ENCODE data around the gene SSTR4.
"Not testable (repeated sequence)": the region's sequence is repeated elsewhere in the genome, so short reads cannot be mapped to it uniquely, and the experiment has no call there.

The SSTR4 gene, protein sequence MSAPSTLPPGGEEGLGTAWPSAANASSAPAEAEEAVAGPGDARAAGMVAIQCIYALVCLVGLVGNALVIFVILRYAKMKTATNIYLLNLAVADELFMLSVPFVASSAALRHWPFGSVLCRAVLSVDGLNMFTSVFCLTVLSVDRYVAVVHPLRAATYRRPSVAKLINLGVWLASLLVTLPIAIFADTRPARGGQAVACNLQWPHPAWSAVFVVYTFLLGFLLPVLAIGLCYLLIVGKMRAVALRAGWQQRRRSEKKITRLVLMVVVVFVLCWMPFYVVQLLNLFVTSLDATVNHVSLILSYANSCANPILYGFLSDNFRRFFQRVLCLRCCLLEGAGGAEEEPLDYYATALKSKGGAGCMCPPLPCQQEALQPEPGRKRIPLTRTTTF

DNA sequence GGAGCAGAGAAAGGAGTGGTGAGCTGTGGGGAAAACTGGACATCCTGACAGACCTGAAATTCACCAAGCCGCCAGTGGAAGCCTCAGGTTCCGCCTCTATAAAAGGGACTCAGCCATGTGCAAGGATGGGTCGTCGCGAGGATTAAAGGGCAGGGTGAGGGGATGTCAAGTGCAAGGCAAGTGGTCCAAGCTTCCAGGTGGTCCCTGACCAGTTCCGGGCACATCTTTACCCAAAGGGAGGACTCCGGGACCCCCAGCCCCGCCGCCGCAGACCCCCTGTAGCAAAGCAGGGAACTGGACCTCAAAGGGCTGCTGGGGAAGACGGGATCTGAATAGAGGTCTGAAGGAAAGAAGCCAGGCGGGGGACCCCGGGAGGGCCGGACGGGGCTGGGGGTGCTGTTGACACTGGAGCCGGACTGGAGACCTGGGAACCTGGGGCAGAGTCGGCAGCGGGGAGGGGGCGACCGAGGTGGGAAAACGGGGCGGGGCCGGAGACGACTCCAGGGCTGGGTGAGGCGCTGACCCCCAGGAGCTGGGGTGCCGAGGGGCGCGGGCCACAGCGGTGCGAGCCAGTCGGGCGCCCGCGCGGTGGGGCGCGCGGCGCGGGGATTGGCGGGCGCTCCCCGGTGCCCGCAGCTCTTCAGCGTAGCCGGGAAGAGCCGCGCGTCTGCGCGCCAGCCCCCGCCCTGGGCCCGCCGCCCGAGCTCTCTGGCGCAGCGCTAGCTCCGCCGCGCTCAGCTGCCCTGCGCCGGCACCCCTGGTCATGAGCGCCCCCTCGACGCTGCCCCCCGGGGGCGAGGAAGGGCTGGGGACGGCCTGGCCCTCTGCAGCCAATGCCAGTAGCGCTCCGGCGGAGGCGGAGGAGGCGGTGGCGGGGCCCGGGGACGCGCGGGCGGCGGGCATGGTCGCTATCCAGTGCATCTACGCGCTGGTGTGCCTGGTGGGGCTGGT is at the start of gene SSTR4:
Gene SSTR4, plus strand, starts transcription at position 592 of the 951 bp plus-strand sequence. Its CDS starts 172 bp downstream, at position 764.
- FAIRE-seq = no peak
- no peak for DNase-seq (ENCODE audit: insufficient read length, low spot score)
- TF ChIP-seq, protein P1, sequence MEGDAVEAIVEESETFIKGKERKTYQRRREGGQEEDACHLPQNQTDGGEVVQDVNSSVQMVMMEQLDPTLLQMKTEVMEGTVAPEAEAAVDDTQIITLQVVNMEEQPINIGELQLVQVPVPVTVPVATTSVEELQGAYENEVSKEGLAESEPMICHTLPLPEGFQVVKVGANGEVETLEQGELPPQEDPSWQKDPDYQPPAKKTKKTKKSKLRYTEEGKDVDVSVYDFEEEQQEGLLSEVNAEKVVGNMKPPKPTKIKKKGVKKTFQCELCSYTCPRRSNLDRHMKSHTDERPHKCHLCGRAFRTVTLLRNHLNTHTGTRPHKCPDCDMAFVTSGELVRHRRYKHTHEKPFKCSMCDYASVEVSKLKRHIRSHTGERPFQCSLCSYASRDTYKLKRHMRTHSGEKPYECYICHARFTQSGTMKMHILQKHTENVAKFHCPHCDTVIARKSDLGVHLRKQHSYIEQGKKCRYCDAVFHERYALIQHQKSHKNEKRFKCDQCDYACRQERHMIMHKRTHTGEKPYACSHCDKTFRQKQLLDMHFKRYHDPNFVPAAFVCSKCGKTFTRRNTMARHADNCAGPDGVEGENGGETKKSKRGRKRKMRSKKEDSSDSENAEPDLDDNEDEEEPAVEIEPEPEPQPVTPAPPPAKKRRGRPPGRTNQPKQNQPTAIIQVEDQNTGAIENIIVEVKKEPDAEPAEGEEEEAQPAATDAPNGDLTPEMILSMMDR (IDR thresholded peaks at IDR 0.05; ENCODE audit: insufficient read depth, missing control alignments) = no peak

DNA sequence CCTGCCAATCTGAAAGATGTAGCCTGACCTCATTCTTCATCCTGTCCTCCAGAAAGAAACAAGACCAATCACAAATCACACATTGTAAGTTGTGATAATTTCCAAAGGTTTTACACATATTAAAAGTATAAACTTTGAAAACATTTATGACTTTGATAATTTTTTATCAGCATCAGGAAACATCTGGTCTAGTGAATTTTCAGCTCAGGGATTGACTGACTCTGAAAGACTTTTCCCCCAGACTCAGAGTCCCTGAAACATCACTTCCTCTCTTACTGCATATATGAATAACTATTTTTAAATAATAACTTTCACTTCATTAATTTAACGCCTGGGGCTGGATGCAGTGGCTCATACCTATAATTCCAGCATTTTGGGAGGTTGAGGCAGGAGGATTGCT is 48.5 kb upstream of the SSTR4 start:
- DNase-seq (ENCODE audit: insufficient read length, low spot score) = no peak
- TF ChIP-seq, protein P1 (IDR thresholded peaks at IDR 0.05; ENCODE audit: insufficient read depth, missing control alignments) = no peak
- no peak for FAIRE-seq

DNA sequence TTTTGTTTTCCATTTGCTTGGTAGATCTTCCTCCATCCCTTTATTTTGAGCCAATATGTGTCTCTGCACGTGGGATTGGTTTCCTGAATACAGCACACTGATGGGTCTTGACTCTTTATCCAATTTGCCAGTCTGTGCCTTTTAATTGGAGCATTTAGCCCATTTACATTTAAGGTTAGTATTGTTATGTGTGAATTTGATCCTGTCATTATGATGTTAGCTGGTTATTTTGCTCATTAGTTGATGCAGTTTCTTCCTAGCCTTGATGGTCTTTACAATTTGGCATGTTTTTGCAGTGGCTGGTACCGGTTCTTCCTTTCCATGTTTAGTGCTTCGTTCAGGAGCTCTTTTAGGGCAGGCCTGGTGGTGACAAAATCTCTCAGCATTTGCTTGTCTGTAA is 43.7 kb upstream of the SSTR4 start:
- not testable (repeated sequence) for DNase-seq (ENCODE audit: insufficient read length, low spot score); FAIRE-seq

DNA sequence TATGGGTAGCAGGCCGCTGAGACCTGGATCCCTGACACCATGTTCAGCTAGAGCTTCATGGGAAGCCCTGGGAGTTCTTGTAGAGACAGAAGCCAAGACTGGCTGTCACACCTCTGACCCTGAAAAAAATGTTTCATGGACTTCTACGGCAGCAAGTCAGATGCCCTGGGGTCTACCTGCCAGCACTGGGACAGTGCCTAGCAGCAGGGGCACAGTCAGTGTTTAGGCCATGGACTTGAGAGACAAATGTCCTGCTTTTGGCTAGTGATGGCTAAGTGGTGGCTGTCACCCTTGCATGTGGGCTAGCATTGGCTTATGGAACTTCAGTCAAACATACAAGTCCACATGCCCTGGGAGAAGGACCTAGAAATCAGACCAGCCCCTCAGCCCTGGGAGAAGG is 41.3 kb upstream of the SSTR4 start:
- no peak for FAIRE-seq
- TF ChIP-seq, protein P1 (IDR thresholded peaks at IDR 0.05; ENCODE audit: insufficient read depth, missing control alignments) = no peak
- no peak for DNase-seq (ENCODE audit: insufficient read length, low spot score)

DNA sequence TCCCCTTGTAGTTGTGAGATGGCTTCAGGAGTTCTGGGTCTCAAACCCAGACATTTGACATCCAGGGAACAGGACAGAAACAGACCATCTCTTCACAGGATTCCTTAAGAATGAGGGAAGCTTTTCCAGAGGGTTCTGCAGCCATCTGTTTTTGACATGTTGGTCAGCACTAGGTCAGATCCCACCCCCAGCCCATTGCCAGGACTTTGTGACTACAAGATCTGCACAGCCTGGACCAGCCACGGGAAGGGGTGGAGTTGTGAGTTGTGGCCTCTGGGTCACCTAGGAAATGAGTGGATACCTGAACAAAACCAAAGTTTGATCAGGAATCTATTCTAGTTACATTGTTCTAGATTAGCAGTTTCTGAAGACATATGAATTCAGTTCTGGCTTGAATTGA is 39.2 kb upstream of the SSTR4 start:
- TF ChIP-seq, protein P1 (IDR thresholded peaks at IDR 0.05; ENCODE audit: insufficient read depth, missing control alignments) = no peak
- FAIRE-seq (no peak), DNase-seq (ENCODE audit: insufficient read length, low spot score) (no peak)

DNA sequence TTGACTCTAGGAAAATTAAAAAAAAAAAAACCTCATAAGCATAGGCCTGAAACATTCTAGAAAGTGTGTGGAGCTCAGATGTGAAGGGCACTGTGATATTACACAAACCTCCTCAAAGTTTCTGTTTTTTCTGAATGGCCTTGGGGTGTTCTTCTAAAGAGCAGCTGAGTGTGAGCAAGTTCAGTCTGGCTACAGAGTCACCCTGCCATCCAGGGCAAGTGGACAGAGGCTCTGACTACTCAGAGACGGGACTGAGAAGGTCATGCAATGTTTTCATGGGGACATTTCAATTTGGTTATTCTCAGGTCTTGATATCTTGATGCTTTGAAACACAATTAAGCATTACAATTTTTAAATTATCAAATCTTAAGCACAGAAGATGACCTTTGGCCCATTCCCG is 36.6 kb upstream of the SSTR4 start:
- DNase-seq (ENCODE audit: insufficient read length, low spot score) (no peak), FAIRE-seq (no peak)
- TF ChIP-seq, protein P1 (IDR thresholded peaks at IDR 0.05; ENCODE audit: insufficient read depth, missing control alignments) = no peak

DNA sequence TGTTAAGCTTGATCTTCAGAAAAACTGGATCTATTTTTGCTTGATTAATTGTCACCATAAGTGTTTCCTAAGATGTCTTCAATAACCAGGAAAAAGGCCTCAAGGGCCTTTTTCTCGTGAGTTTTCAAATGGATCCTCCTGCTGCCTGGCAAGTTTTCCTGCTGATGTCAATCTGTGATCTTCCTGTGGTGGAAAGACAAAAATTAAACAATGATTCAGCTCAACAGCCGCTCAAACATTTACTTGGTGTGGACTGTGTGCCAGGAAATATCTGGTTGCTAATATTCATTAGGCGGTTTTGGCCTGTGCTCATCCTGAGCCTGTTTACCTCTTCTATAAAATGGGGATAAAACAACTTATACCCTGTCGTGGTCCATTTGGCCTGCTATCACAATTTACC is 35.4 kb upstream of the SSTR4 start:
- no peak for DNase-seq (ENCODE audit: insufficient read length, low spot score)
- TF ChIP-seq, protein P1 (IDR thresholded peaks at IDR 0.05; ENCODE audit: insufficient read depth, missing control alignments) = no peak
- no peak for FAIRE-seq
